HG03354 (cell line): ENCODE data around the gene AP3S2.

Experiments
- ATAC-seq: cut with Tn5 transposase; IDR thresholded peaks from one replicate; pipeline ENCODE4 v1.9.1; 2021; ENCODE audit warnings: mild to moderate bottlenecking; ENCODE audit not compliant: unreplicated experiment, poor library complexity, severe bottlenecking

AP3S2 gene

DNA sequence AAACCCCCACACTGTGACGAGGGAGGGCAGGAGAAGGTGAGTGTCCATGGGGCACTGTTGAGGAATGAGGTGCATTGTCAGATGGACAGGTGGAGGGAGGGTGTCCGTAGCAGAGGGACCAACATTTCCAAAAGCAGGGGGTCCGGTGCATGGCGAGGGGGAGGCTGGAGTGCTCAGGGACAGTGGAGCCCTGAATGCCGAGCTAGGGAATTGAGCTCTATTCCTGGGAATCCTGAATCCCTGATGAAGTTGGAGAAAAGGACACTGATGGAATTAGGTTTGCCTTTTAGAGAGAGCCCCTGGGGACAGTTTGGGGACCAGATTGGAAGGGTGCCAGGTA lies 71.2 kb downstream of the AP3S2 start:
- ATAC-seq: no peak

DNA sequence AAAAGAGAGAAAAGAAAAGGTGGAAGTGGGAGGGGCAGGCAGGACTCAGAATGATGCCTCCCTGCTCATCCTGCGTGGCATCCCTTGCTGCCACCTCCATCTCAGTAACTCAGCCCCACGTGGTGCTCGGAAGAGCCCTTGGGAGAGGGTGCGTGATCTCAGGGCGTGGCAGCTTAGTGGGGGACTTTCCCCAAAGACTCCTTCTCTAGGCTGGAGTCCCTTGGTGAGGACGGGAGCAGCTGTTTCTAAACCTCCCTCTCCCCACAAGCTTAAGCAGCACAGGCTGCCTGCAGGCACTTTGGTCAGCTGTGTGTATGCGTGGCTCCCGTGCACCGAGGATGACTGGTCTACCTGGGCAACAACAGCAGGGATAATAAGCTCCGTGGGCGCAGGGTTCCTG lies 71.8 kb downstream of the AP3S2 start:
- ATAC-seq: no peak

- ATAC-seq: no peak
These were observed 72.9 kb downstream of the AP3S2 start for GRCh38 chr15:89820666-89821611.

DNA sequence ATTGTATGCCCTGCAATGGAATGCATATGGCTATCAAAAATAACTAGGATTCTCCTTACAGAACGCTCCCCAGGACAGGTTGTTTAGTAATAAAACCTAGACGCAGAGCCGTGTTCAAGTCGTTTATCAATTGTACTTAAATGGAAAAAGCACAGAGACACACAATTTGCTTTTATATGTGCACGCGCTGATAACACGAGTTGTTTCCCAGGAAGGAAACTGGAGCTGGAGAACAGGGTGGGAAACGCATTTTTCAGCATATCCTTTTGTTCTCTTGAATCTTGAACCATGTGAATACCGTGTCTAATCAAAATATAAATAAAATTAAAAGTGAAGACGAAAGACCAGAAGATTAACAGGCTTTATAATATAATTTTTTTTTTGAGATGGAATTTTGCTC lies 75.5 kb downstream of the AP3S2 start:
- ATAC-seq: no peak

DNA sequence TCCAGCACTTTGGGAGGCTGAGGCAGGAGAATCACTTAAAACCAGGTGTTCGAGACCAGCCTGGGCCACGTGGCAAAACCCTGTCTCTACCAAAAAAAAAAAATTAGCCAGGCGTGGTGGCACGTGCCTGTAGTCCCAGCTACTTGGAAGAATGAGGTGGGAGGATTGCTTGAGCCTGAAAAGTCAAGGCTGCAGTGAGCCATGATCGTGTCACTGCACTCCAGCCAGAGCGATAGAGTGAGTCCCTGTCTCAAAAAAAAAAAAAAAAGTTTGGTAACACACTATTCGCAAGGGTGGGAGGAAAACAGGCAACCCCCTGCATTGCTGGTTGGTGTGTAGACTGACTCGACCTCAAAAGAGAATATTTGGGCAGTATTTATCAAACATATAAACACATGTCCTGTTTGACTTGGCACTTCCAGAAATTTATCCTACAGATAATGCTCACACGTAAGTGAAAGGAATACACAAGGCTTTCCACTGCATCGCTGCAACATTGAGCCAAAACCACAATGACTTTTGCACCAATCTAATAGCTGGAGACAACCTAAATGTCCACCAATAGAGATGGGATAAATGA lies 76.0 kb downstream of the AP3S2 start:
- no peak for ATAC-seq

- ATAC-seq: no peak
These were observed 78.0 kb downstream of the AP3S2 start for GRCh38 chr15:89815769-89816168.

DNA sequence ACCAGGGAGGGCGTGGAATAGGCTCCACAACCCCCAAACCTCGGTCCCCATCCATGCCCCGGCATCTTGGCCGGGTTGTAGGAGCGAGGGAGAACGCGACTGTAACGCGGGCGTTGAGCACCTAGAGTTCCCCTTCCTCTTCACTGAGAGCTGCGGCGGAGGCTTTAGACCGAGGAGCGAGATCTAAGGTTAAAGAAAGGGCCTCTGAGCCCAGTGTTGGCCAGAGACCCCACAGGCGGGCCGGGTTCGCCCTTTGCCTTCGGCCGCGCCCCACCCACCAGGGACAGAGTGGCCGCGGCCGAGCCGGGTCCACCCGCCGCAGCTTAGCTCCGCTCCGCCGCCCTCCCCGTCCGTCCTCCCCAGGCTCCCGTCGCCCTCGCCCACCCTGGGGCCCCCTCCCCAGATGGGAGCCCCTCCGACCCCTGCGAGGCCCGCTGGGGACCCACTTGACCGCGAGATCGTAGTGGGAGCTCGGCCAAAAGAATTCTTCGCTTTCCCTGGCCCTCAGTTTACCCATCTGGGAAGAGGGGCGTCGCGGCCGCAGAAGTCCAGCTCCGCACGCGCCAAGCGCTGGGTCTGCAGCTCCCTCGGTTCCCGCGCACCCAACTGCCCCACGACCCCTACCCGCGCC lies 79.6 kb downstream of the AP3S2 start:
- ATAC-seq: no peak

DNA sequence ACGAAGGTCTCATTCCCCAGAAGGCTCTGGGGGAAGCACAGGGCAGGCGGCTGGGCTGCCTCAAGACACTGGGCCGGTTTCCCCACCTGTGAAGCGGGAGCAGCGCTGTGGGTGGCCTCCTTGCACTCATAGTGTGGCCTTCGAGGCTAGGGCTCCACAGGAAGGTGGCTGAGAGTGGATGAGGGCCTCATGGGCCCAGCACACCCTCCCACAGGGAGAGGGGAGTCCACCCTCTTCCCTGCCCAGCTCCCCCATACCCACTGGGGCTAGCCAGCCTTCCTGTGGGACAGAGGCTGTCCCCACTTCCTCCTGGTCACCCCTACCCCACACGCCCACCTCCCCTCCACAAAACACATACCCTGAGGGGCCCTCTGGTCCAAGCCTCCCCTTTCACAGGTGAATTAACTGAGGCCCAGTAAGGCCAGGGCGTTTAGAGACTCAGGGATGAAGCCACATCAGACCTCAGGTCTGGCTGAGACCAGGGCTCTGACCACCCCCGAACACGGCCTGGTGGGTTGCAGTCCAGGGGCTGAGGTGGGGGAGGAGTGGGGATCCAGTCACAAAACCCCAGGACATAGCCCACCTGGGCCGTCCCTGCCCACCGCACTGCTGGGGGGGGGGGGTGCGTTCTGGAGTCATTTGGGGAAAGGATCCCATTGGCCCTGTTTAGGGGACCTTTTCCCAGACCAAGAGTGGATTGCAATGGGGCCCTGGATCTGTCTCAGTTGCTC lies 80.2 kb downstream of the AP3S2 start:
- ATAC-seq: no peak

DNA sequence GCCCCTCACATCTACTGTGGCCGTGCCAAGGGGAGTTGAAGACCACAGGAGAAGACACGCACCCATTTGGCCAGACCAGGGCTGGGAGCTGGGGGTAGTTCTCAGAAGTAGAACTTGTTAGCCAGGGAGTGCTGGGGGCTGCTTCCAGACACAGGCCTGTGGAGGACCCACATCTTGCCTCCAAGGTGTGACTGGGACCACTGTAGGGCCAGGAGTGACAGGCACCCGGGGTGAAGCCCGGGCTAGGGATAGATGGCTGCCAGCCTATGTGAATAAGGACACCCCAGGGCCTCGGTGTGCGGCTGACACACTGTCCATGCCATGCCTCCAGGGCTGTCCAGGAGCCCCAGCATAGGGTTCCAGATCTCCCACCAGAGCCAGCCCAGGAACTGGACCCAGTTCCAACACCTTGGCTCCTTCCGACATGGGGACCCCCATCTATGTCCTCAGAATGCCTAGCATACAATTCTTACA lies 80.9 kb downstream of the AP3S2 start:
- no peak for ATAC-seq

DNA sequence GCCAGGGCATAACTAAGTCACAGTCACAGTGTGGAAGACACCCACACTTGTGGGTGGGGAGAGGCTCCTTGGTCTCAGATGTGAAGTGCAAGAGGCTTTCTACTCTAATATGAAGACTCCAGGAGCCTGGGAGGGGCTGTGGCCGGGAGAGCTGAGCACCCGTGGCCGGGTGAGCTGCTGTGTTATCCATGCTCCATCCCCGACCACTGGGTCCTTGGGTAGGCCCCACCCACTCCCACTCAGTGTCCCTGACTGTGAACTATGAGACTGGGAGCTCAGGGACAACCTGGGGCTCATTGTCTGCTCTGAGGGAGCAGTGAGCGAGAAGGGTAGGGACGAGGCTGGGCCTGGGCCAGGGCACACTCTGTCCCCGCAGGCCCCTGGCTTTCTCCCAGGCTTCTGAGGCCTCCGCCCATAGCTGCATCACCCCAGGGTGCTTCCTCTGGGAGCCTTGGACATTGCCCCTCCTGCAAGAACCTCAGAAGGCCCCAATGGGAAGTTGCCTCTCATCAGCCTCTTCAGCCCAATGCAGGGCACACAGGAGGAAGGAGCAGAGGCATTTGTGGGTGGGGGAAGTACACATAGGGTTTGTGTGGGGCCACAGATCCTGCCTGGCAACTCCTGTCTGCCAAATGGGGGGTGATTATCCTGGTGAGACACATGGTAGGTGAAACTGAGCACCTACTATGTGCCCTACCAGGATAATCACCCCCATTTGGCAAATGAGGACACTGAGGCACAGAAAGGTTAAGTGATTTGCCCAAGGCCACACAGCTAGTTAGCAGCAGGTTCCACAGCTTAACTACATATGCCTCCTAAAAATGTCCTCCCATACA lies 81.6 kb downstream of the AP3S2 start:
- ATAC-seq: no peak

DNA sequence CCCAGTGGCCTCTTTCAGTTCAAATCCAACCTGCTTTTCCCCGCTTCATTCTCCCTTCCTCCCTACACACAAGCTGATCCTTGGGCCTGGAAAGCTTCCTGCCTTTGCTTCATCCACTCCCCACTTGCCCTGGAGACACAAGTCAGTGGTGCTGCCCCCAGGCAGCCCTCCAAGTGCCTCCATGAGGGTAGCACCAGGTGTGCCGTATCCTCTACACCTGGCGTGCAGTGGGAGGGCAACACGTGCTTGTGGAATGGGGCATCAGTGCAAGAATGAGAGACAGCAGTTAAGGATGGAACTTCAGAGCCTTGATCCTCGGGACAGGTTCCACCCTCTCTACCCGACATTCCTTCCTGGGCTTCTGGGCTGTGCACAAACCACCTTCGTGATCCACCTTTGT lies 83.0 kb downstream of the AP3S2 start:
- no peak for ATAC-seq

DNA sequence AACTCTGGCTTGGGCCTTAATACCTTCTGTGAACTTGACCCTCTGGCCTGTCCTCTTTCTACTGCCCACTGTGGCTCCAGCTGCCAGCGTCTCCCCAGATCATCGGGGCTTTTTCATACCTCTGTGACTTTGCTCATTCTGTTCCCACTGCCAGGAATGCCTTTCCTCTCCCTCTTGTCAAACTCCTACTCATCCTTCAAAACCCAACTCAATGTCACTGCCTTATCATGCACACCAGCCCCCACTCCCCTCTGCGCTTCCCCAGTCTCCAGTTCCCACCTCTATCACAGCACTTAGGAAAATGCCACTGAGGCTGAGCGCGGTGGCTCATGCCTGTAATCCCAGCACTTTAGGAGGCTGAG lies 84.0 kb downstream of the AP3S2 start:
- ATAC-seq: no peak

DNA sequence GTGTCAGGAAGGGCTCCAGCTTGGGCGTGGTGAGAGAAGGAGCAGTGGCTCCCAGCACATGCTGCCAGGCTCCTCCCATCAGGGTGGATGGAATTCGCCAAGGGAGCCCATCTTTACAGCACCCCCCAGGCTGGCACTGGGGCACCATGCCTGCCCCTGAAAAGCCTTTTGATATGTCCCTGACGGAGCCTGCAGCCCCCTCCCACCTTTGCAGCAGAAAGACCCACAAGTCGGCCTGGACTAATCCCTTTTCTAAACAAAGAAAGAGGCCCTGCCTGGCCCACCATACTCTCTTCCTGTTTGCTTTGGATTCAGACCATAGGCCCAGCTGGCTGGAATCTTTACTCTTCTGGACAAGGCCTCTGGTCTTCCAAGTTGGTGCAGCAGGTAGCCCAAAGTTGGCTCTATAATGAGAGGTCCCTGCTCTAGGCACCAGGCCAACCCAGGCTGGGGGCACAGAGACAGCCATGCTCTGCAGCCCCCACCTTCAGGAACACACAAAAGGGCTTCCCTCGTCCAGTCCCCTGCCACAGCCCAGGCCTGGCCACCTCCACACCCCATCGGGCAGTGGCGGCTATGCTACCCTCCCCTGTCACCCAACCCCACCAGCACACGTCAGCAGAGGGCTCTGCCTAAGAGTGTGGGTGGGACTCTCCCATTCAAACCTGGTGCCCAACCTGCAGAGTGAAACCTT lies 84.6 kb downstream of the AP3S2 start:
- ATAC-seq: no peak

GRCh38 chr15:89808160-89808870 lies 85.5 kb downstream of the AP3S2 start:
- no peak for ATAC-seq

DNA sequence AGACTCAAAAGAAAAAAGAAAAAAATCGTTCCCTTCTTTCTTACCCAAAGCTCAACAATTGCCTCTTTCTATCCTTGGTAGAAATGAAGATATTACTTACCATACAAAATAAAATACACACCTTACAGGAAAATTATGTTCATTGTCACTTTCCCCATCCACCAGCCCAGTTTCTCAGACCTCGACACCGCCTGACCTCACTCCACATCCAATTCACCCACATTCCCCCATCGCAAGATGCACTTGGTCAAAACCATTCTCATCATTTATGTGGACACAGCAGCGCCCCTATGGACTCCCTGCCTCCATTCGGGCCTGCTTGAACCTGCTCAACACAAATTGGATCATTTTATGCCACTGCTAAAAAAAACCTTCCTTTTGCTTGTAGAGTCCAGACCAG lies 86.1 kb downstream of the AP3S2 start:
- no peak for ATAC-seq

DNA sequence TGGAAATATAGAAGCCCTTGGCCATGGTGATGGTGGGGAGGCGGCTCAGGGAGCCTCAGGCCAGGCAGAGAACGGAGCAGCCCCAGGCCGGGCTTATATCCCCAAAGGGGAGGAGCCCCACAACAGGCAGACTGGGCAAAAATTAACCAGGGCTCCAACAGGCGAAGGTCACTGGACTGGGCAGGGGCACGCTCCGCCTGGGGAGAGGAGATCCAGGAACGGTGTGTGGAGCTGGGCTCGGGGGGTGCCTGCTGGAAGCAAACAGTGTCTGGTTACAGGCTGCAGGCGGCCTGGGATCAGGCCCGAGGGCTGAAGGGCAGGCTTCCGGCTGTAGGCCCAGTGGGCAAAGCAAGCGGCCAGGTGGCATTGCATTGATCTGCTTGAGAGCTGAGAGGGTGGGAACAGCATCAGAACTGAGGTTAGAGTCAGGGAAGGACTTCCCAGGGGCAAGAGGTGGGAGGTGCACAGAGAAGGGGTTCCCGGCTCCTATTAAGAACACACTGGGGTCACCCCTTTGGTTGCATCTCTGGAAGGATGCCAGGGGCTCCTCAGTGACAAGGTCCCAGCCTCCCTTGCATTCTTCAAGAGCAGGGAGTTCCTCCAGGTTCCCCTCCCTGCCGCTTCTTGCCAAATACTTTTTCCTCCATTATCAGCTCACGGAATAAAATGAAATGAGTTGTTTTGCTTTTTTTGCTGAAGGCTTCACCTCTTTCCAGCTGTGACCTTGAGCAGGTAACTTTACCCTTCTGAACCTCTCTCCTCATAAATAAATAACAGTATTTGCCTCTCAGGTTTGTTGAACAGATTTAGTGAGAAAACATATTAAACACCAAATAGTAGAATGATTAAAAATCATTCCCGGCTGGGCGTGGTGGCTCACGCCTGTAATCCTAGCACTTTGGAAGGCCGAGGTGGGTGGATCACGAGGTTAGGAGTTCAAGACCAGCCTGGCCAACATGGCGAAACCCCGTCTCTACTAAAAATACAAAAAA lies 86.9 kb downstream of the AP3S2 start:
- ATAC-seq: no peak

GRCh38 chr15:89806210-89806558 lies 87.6 kb downstream of the AP3S2 start:
- no peak for ATAC-seq
